NT2/D1 (cell line): ENCODE data around the gene LUC7L.
"Not testable (repeated sequence)": the region's sequence is repeated elsewhere in the genome, so short reads cannot be mapped to it uniquely, and the experiment has no call there.

Experiments
- DNase-seq: peaks from one replicate; pipeline ENCODE4 v3.0.0-alpha.2; 2011; ENCODE audit warnings: low read depth, low spot score
- H3K27me3 ChIP-seq: 2 replicates; pipeline ENCODE4 v1.6.0; 2011; ENCODE audit warnings: mild to moderate bottlenecking; ENCODE audit not compliant: insufficient read length, insufficient read depth
- H3K36me3 ChIP-seq: 2 replicates; pipeline ENCODE4 v1.6.1; 2011; ENCODE audit warnings: mild to moderate bottlenecking, low read length, mixed read lengths; ENCODE audit not compliant: insufficient read depth, insufficient read length
- H3K4me1 ChIP-seq: 2 replicates; pipeline ENCODE4 v1.5.1; 2011; ENCODE audit not compliant: insufficient read depth, insufficient read length
- H3K4me3 ChIP-seq: 2 replicates; pipeline ENCODE4 v1.5.1; 2011; ENCODE audit warnings: low read depth; ENCODE audit not compliant: insufficient read length
- H3K9ac ChIP-seq: 2 replicates; pipeline ENCODE4 v1.6.0; 2011; ENCODE audit warnings: low read depth; ENCODE audit not compliant: insufficient read length
- H3K9me3 ChIP-seq: 2 replicates; pipeline ENCODE4 v1.5.1; 2011; ENCODE audit warnings: mild to moderate bottlenecking, low read length; ENCODE audit not compliant: insufficient read depth
- SUZ12 ChIP-seq: IDR thresholded peaks from 2 replicates; pipeline ENCODE4 v1.6.1; 2011; ENCODE audit not compliant: insufficient read length, insufficient read depth; ENCODE audit errors: extremely low read depth
- YY1 ChIP-seq: IDR thresholded peaks from 2 replicates; pipeline ENCODE4 v1.6.1; 2011; ENCODE audit not compliant: insufficient read length, insufficient read depth
- ZNF274 ChIP-seq: IDR thresholded peaks from 2 replicates; pipeline ENCODE4 v1.6.1; 2011; ENCODE audit warnings: mild to moderate bottlenecking, low read depth, low read length

The LUC7L gene

GRCh38 chr16:159136-159849 lies 70.0 kb downstream of the LUC7L start:
- no peak for DNase-seq
- peaks cover 41% of the 10 kb centered on the region for H3K27me3 ChIP-seq
- no peak overlapping the region for H3K4me3 ChIP-seq
- no peaks in the 10 kb centered on the region for H3K9me3 ChIP-seq
- no peak for TF ChIP-seq YY1
- TF ChIP-seq SUZ12 = no peak
- no peak for TF ChIP-seq ZNF274
- no peaks in the 10 kb centered on the region for H3K36me3 ChIP-seq
- H3K4me1 ChIP-seq = peaks cover 6% of the 10 kb centered on the region
- H3K9ac ChIP-seq = peak overlapping the region; percentile 21

- TF ChIP-seq YY1 (no peak), ZNF274 (no peak), SUZ12 (no peak)
- DNase-seq = no peak
- Histone ChIP-seq H3K9ac (peak overlapping the region; percentile 70), H3K36me3 (no peaks in the 10 kb centered on the region), H3K27me3 (peaks cover 29% of the 10 kb centered on the region), H3K4me1 (peaks cover 4% of the 10 kb centered on the region), H3K4me3 (peak overlapping the region; percentile 56), H3K9me3 (no peaks in the 10 kb centered on the region)
These were observed 74.2 kb downstream of the LUC7L start for GRCh38 chr16:155031-155398.

- peaks cover 4% of the 10 kb centered on the region for H3K4me1 ChIP-seq
- H3K27me3 ChIP-seq = peaks cover 29% of the 10 kb centered on the region
- peak overlapping the region; percentile 70 for H3K9ac ChIP-seq
- no peaks in the 10 kb centered on the region for H3K9me3 ChIP-seq
- no peak for DNase-seq
- TF ChIP-seq SUZ12 = no peak
- no peak for TF ChIP-seq ZNF274
- H3K4me3 ChIP-seq = peak overlapping the region; percentile 56
- H3K36me3 ChIP-seq = no peaks in the 10 kb centered on the region
These were observed 74.8 kb downstream of the LUC7L start for GRCh38 chr16:154217-155030.

GRCh38 chr16:153550-154216 lies 75.6 kb downstream of the LUC7L start:
- DNase-seq, H3K4me3 ChIP-seq, H3K9me3 ChIP-seq, H3K36me3 ChIP-seq, H3K9ac ChIP-seq, H3K4me1 ChIP-seq: not testable (repeated sequence)
- peaks cover 29% of the 10 kb centered on the region for H3K27me3 ChIP-seq

- not testable (repeated sequence) for H3K9me3 ChIP-seq, H3K4me3 ChIP-seq, DNase-seq, H3K9ac ChIP-seq, H3K36me3 ChIP-seq
- Histone ChIP-seq H3K27me3 (peaks cover 33% of the 10 kb centered on the region), H3K4me1 (peaks cover 11% of the 10 kb centered on the region)
These were observed 76.1 kb downstream of the LUC7L start for GRCh38 chr16:153129-153521.

- TF ChIP-seq SUZ12 (no peak), YY1 (no peak), ZNF274 (no peak)
- H3K9ac ChIP-seq = no peak within 1 kb of the TSS
- H3K4me1 ChIP-seq = peaks cover 11% of the 10 kb centered on the region
- no peaks in the 10 kb centered on the region for H3K36me3 ChIP-seq
- peaks cover 33% of the 10 kb centered on the region for H3K27me3 ChIP-seq
- no peaks in the 10 kb centered on the region for H3K9me3 ChIP-seq
- DNase-seq = no peak
- H3K4me3 ChIP-seq = no peak within 1 kb of the TSS
These were observed 76.8 kb downstream of the LUC7L start, which contains the start of gene HBZ for GRCh38 chr16:152141-153128. Gene HBZ (plus strand): TSS chr16:152644. CDS start chr16:152910, 266 bp downstream.
